Thyroid gland (tissue), 4 donors: ENCODE measurements around the gene MLH3. TPM values are rescaled to one million over a fixed set of nuclear protein-coding genes. Genes with fewer than 3 reads are reported as not detected.
A peak's percentile ranks its signal among the peaks of the same experiment; 100 is the strongest.

Experiments used
- DNase-seq, 2 donors: peaks; one replicate each; pipeline ENCODE4 v3.0.0-alpha.2; 2019
- H3K27ac ChIP-seq, 3 donors: fragments of 200-600 bp; sonication (generic); 1 replicate in 2 of 3; 2 replicates in 1 of 3; pipeline ENCODE4 v1.5.1; 2016 to 2019; ENCODE audit warnings: mild to moderate bottlenecking in 1 of 3, moderate library complexity in 1 of 3
- H3K27me3 ChIP-seq: fragments of 200-600 bp; sonication (generic); one replicate; pipeline ENCODE4 v1.5.1; 2019
- H3K36me3 ChIP-seq, 2 donors: fragments of 200-600 bp; sonication (generic); one replicate each; pipeline ENCODE4 v1.5.1; 2016 to 2019
- H3K4me1 ChIP-seq, 2 donors: fragments of 200-600 bp; sonication (generic); one replicate each; pipeline ENCODE4 v1.5.1; 2017 to 2019
- H3K4me3 ChIP-seq, 3 donors: fragments of 200-600 bp; sonication (generic); replicated peaks in 1 of 3; 1 replicate in 2 of 3; 2 replicates in 1 of 3; pipeline ENCODE4 v1.5.1; 2016; ENCODE audit warnings: mild to moderate bottlenecking in 1 of 3
- H3K9me3 ChIP-seq: fragments of 200-600 bp; sonication (generic); one replicate; pipeline ENCODE4 v1.5.1; 2017
- POLR2A ChIP-seq, 2 donors: fragments of 450-650 bp; IDR thresholded peaks; one replicate each; pipeline ENCODE4 v1.6.1; 2017; ENCODE audit warnings: antibody characterized with exemption in 2 of 2, mild to moderate bottlenecking in 2 of 2, moderate library complexity in 1 of 2
- WGBS, 2 donors: methylation state at CpG; one replicate each; pipeline ENCODE4 v1.1.5; 2017; 5-methylcytosine and 5-hydroxymethylcytosine counted together
- intact Hi-C: fragments of 100-400 bp; cut with DNase I; formaldehyde crosslinking; loops from one replicate; pipeline ENCODE4 v1.15.1; 2023
- total RNA-seq, 4 donors: library from RNA; depleted of rRNA; stranded (reverse); fragments of >200 nt; gene quantifications; one replicate each; pipeline ENCODE4 v1.2.3, GENCODE V29; 2016
- TF ChIP-seq, protein P1 (sequence below), 6 experiments: fragments of 200-600 bp in 3 of 6; fragments of 450-650 bp in 3 of 6; sonication (generic) in 3 of 6; IDR thresholded peaks; one replicate each; pipeline ENCODE4 v1.5.1; 2016 to 2019; ENCODE audit warnings: antibody characterized with exemption in 6 of 6, mild to moderate bottlenecking in 2 of 6, inconsistent platforms in 1 of 6, moderate library complexity in 1 of 6

The MLH3 gene
- total RNA-seq, 4 donors from 2014 or later: 48.1 to 68.1 (median 57.9) TPM

DNA sequence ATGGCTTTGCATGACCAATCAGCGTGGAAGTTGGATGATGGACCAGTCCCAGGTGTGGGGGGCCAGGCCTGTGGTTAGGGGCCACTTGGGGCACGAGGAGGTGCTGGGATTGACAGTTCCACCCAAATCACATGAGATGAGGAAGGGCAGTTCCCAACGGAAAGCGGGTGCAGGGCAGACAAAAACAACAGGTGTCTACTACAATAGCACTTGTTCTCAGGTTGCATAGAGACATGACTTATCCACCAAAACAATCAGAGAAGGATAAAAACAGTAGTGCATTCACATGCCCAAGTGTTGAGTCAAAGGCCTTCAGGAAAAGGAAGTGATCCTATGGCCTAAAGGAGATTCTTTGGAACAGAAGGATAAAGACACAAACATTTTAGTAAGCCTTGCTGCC is 63.1 kb downstream of the MLH3 start:
- intact Hi-C loops: no loop called here
- Histone ChIP-seq H3K36me3 (no peaks in the 10 kb centered on the region), H3K4me1 (peaks cover 15 to 23% of the 10 kb centered on the region in 2 donors), H3K9me3 (no peaks in the 10 kb centered on the region), H3K27ac (no peak overlapping the region), H3K27me3 (no peaks in the 10 kb centered on the region), H3K4me3 (no peak overlapping the region)
- no peak for TF ChIP-seq POLR2A (IDR thresholded peaks at IDR 0.05)
- TF ChIP-seq, protein P1, sequence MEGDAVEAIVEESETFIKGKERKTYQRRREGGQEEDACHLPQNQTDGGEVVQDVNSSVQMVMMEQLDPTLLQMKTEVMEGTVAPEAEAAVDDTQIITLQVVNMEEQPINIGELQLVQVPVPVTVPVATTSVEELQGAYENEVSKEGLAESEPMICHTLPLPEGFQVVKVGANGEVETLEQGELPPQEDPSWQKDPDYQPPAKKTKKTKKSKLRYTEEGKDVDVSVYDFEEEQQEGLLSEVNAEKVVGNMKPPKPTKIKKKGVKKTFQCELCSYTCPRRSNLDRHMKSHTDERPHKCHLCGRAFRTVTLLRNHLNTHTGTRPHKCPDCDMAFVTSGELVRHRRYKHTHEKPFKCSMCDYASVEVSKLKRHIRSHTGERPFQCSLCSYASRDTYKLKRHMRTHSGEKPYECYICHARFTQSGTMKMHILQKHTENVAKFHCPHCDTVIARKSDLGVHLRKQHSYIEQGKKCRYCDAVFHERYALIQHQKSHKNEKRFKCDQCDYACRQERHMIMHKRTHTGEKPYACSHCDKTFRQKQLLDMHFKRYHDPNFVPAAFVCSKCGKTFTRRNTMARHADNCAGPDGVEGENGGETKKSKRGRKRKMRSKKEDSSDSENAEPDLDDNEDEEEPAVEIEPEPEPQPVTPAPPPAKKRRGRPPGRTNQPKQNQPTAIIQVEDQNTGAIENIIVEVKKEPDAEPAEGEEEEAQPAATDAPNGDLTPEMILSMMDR (IDR thresholded peaks at IDR 0.05): no peak
- 56 to 63% methylated on average over 4 of the region's 4 CpGs for WGBS, 2 donors
- no peak for DNase-seq

DNA sequence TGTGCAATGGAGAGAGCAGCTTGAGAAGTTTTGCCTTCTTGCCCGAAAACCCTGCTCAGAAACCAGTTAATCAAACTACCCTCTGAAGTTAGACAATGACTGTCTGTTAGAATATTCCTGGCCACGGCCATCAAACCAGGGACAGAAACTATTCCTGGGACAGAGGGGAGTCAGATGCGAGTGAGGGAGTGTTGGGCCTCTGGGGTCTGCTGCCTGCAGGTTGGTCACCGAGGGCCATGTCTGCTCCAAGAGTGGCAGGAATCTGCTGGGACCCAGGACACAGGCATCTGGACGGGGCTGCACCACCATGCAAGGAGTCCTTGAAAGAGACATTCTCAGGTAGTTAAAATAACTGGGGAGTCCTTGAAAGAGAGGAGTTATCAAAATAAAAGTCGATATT is 65.5 kb downstream of the MLH3 start:
- TF ChIP-seq, protein P1 (IDR thresholded peaks at IDR 0.05): no peak
- no peak for TF ChIP-seq POLR2A (IDR thresholded peaks at IDR 0.05)
- Histone ChIP-seq H3K27ac (peak overlapping the region; percentile 43 to 54 (median 50)), H3K36me3 (no peaks in the 10 kb centered on the region), H3K4me3 (no peak overlapping the region), H3K27me3 (no peaks in the 10 kb centered on the region), H3K4me1 (peaks cover 15 to 31% of the 10 kb centered on the region in 2 donors), H3K9me3 (no peaks in the 10 kb centered on the region)
- WGBS, 2 donors: 62 to 65% methylated on average over 6 of the region's 6 CpGs
- intact Hi-C loops: no loop called here
- no peak for DNase-seq

DNA sequence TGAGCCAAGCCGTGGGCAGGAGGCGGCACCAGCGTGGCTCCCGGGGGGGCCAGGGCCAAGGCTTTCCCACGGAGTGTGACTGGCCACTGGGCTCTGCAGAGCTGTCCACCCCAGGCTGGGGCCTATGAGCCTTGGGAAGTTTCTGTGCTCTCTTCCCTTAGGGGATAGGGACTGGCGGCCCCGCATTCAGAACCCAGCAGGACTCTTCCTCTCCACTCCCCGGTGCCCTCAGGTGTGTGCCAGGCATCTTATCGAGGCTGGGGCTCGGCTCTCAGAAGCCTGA is 66.3 kb downstream of the MLH3 start:
- 24 to 40% methylated on average over 3 to 10 of the region's 10 CpGs for WGBS, 2 donors
- H3K27me3 ChIP-seq: no peaks in the 10 kb centered on the region
- no peak overlapping the region for H3K4me3 ChIP-seq
- H3K9me3 ChIP-seq: no peaks in the 10 kb centered on the region
- H3K27ac ChIP-seq: peak overlapping the region; percentile 33 to 54 (median 43)
- peaks cover 15 to 37% of the 10 kb centered on the region in 2 donors for H3K4me1 ChIP-seq
- peak; percentile 64 to 67 for DNase-seq
- no peaks in the 10 kb centered on the region for H3K36me3 ChIP-seq
- intact Hi-C loops: no loop called here
- TF ChIP-seq, protein P1 (IDR thresholded peaks at IDR 0.05): no peak
- no peak for TF ChIP-seq POLR2A (IDR thresholded peaks at IDR 0.05)

DNA sequence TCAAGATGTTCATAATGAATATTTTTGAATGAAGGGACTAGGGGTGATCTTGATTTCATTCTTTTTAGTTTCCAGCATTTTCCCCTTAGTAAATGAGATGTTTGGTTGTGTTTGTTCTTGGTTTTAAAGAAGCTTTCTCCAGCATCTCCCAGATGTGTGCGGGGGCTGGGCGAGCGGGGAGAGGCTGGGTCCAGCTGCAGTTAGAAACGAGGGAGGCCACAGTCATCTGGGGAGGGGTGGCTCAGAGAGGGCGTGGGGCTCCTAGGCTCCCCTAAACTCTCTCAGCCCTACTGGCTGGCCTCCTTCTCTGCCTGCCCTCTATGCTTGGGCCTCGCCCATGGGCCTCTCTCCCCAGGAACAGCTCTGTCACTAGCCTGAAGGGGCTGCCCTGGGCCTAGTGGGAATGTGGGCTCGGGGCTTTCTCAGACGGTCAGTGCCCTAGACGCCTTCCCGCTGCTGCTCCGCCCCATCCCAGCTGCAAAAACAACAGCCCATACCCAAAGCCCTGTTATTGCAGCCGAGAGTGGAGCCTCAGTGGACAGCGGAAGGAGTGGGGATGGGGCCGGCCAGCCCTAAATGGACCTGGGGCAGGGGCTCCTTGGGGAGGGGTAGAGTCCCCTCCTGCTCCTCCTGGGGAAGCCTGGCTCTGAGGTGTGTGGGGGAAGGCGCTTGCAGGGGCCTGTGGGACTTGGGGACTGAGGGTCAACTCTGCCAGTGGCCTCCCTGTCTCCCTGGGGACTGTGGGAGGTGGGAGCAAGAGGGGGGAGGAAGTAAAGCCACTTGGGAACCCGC is 66.8 kb downstream of the MLH3 start:
- WGBS, 2 donors: 59 to 93% methylated on average over 6 to 15 of the region's 16 CpGs

DNA sequence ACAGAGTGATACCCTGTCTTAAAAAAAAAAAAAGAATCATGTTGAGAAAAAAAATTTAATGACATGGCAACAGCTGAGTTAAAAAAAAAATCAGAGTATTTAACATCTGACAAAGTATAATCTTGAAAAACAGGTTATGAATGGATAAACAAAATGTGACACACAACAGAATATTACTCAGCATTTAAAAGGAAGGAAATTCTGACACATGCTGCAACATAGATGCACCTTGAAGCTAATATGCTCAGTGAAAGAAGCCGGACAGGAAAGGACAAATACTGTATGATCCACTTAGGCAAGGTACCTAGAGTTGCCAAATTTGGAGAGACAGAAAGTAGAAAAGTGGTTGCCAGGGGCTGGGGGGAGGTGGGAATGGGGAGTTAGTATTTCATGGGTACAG is 67.9 kb downstream of the MLH3 start:
- Histone ChIP-seq H3K9me3 (no peaks in the 10 kb centered on the region), H3K36me3 (no peaks in the 10 kb centered on the region), H3K4me1 (peaks cover 15 to 44% of the 10 kb centered on the region in 2 donors), H3K27me3 (no peaks in the 10 kb centered on the region), H3K27ac (no peak overlapping the region), H3K4me3 (no peak overlapping the region)
- 85 to 90% methylated on average over 1 of the region's 1 CpG for WGBS, 2 donors
- TF ChIP-seq, protein P1 (IDR thresholded peaks at IDR 0.05): no peak
- TF ChIP-seq POLR2A (IDR thresholded peaks at IDR 0.05): no peak
- intact Hi-C loops: no loop called here
- no peak for DNase-seq

More for the DNA sequence above, 66.8 kb downstream of the MLH3 start:
- no peak for TF ChIP-seq POLR2A (IDR thresholded peaks at IDR 0.05)
- TF ChIP-seq, protein P1 (IDR thresholded peaks at IDR 0.05): no peak
- no peaks in the 10 kb centered on the region for H3K27me3 ChIP-seq
- DNase-seq: no peak
- H3K4me3 ChIP-seq: no peak overlapping the region
- peak overlapping the region in 2 of 3 donors; percentile 33 to 54 for H3K27ac ChIP-seq
- H3K4me1 ChIP-seq: peaks cover 15 to 42% of the 10 kb centered on the region in 2 donors
- intact Hi-C loops: no loop called here
- no peaks in the 10 kb centered on the region for H3K36me3 ChIP-seq
- no peaks in the 10 kb centered on the region for H3K9me3 ChIP-seq
